Stimulated activated CD4-positive, alpha-beta T cell treated with anti-CD3 and anti-CD28 coated beads, Interleukin-4, amount 100 ng/mL, for 48 hours (primary cell): ENCODE results near the gene ORC3.
"Not testable (repeated sequence)": the region's sequence is repeated elsewhere in the genome, so short reads cannot be mapped to it uniquely, and the experiment has no call there.

Source experiments
- DNase-seq, 2 donors: peaks; one replicate each; pipeline ENCODE4 v3.0.0-alpha.2; 2020; ENCODE audit warnings: low read depth in 2 of 2

ORC3 gene

DNA sequence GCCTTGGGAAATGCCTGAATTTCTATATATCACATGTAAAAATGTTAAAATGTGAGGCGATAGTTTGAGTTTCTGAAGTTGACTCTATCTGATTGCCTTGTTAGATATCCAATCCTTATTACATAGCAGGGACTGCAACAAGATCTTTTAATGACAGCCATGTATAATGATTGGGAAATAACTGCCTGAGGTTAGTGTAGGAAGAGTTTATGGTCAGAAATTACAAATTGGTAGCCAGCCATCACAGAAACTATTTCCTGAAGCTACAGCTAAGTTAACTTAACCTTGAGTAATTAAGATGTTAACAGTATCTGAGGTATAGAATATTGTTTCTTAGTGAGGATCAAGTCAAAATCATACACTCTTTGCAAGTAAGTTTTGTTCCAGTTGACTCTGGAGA, 71.1 kb downstream of the ORC3 start:
- no peak for DNase-seq

DNA sequence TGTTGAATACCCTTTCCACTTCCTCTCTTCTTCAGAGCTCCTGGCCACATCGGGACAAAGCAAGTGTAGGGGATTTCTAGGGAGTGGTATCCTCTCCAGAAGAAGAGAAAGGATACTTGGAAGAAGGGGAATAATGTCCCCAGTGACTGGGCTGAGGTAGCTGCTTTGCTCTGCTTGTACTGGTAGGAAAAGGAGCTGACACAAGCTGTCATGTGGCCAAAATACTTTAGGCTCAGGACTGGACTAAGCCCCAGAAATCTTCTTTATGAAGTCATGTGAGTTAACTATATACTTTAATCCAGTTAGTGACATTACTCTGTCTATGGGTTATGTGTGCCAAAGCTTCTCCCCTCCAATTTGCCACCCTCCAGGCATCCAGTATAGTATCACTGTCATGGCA, 71.6 kb downstream of the ORC3 start:
- DNase-seq, result no peak

DNA sequence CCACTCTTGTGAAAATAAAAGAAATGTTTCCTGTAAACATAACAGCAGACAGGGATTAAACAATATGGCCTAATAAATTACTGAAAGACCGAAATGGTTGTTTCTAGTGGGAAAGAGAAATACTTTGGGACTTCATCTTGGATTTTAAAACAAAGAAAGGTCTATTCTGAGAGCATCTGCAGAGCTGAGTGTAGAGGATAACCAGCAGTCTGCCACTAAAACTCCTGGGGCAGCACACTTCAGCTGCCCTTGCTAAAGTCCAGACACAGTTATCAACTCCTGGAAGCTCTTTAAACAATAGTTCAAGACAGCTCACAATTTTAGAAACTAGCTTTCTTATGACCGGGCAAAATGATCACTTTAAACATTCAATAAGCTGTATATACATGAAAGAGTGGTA, 73.5 kb downstream of the ORC3 start:
- DNase-seq, result no peak

DNA sequence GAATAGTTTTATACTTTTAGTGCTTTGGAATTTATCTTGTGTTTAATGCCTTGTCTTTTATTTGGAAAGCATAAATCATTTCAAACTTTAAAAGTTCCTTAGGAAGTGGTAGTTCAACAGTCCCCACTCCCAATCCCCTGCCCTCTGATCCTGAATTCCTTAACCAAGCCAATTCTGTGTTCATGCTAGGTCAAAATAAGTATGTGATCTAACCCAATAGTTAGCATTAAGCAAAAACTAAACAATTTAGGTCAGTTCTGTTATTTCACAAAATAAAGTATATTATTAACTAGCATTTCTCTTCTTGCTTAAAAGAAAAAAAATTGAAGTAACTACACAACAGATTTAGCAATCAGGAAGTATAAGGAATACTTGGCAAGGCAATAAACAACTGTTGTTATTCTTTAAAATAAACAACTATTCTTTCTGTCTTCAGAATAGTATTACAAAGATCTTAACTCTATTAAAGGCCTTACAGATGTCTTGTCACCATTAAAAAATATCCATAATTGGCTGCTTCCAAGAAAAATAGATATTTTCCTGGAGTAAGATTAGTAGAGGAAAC, 75.1 kb downstream of the ORC3 start:
- DNase-seq, result no peak

DNA sequence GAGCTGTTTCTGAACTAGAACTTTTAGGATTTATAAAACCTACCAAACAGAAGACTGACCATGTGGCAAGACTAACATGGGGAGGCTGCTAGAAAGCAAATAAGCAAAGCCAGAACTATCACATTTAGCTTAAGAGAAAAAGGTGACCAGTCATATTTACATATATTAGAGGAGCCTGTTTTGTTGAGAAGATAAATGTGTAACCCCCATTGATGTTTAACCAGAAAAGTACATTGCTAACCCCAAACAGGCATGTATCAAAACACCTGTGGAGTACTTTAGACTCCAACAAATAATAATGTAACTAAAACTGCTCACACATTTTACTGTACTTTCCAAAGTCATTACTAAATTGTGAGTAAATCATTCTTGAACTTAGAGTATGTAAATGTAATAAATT, 77.1 kb downstream of the ORC3 start:
- DNase-seq, result no peak

DNA sequence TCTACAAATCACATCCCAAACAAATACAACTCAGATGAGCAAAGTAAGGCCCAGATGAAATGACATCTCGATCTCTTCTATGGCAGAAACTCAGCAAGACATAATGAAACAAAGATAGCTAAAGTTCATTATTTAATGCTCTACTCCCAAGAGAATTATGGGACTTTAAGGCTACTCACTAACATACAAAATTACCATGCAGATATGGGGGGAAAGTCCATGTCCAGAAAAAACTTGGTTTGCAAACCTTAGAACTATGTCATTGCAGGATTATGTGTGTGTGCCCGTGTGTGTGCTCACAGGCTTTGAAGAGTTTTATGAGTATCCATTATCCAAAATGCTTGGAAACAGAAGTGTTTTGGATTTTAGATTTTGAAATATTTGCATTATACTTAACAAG, 78.1 kb downstream of the ORC3 start:
- no peak for DNase-seq

DNA sequence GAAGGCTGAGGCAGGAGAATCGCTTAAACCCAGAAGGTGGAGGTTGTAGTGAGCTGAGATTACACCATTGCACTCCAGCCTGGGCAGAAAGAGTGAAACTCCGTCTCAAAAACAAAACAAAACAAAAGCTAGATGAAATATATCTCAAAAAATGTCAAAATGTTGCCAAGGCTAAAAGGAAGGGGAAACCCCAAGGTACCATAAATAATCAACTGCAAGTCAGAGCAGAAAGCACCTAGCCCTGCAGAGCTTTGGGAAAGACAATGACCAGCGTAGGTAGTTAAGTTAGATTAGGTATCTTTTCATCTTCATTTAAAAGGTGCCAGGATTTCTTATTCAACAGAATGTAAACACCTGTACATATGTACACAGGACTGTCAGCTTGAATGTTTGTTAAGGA, 79.1 kb downstream of the ORC3 start:
- no peak for DNase-seq

DNA sequence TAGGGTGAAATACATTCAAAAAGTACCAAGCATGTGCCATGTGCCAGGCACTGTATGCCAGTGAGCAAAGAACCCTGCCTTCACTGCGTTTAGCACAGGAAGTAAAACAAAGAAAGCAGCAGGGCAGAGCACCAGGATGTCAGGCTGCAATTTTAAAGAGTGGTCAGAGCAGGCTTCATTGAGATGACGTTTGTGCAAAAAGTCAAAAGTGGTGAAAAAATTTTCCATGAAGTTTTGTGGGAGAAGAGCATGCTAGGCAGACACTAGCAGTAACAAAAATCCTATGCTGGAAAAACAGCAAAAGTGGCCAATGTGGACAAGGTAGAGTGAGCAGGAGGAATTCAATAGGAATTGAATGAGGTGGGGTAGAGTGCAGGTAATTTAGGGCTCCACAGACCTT, 80.8 kb downstream of the ORC3 start:
- no peak for DNase-seq

DNA sequence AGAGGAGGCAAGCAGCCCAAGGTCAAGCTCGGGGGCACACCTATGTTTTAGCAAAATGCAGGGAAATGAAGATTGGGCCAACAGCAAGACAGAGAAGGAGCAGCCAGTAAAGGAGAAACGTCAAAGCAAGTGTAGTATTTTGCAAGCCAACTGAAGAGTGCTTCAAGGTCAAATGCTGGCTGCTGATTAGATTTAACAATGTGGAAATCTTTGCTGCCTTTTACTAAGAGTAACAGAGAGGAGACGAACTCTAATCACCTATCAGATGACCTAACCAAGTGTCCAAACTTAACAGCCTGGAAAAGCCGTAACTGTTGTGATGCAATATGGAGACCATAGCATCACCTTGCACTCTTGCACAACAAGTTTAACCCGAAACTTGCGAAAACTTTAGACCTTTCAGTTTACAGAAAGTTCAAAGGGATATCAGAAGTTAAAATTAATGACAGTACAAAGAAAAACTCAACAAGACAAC, 81.7 kb downstream of the ORC3 start:
- no peak for DNase-seq

DNA sequence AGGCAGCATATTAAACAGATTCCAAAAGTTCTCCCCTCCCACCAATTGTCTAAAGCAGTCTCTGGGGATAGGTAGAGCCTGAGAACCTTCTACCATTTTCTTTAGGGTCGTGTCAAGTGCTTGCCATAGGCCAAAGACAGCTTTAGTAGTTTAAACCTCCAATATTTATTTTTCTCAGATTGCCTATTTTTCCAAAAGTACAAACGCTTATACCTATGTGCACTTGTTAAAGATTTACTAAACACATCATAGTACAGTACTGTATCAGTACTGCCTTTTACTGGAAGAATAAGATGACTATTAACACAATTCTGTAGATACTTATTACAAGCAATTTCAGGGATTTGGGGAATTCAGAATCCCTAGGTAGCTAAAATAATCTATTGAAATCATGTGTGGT, 82.7 kb downstream of the ORC3 start:
- DNase-seq, result no peak

DNA sequence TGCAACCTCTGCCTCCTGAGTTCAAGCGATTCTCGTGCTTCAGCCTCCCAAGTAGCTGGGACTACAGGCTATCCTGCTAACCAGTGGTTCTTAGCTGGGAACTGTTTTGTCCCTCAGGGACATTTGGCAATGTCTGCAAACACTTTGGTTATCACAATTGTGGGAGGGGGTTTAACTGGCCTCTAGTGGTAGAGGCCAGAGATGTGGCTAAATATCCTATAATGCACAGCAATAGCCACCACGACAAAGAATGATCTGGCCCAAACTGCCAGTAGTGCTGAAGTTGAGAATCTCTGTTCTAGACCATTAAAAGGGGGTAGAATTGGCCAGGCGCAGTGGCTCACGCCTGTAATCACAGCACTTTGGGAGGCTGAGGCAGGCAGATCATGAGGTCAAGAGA, 83.3 kb downstream of the ORC3 start:
- DNase-seq, result no peak

DNA sequence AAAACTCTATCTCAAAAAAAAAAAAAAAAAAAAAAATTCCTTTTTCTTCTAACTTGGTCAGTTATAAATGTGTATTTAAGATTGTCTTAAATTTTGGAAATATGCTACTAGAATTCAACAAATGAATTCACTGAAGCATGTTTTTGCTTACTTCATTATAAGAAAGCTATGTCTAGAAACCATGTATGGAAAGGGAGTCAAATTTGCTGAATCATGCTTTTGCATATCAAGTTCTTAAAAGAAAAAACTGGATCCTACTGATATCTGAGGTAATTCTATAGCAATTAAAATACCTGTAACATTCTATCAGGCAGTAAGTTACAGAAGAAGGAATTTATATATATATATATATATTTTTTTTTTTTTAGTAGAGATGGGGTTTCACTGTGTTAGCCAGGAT, 84.4 kb downstream of the ORC3 start:
- no peak for DNase-seq

DNA sequence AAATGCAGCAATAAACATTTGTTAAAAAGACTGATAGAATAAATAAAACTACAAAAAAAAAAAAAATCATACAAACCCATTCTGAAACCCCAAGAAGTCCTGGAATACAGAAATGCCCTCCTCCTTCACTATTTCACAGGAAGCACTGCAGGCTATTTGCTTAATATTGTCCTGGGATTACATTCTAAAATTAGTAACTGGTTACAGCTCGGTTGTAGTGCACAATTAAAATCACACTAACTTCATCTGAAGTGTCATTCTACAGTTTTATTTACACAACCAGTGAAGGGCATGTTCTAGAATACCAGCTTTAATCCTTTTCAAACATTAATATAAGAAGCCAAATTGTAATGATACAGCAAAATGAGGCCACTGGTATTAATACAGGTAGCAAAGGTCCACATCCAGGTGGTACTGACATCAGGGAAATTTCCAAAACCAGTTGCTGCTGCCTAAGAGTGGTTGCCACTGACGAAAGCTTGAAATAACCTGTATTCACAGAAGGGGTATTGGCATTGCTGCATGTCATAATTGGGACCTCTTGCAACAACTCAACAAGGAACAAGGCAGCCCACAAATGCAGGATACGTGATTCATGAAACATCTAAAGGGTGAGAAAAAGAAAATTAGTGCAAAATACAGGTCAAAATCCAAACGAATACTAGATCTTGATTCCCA, 85.2 kb downstream of the ORC3 start:
- DNase-seq, result no peak

DNA sequence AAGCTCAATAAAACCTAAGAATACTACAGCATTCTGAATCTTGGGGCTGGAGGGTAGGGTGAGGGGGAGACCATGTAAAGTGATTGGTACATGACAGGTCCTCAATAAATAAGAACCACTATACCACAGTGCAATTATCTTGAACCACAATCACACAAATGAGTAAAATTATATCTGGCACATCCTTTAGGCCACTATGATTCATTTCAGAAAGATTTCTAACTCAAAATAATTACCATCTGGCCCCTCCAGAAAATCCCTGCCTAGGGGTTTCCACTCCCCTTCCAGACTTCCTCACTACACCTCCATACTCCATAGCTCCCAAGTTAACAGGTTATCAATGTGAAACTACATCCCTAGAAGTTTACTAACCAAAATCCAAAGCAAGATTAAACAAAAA, 92.4 kb downstream of the ORC3 start:
- DNase-seq, result no peak

DNA sequence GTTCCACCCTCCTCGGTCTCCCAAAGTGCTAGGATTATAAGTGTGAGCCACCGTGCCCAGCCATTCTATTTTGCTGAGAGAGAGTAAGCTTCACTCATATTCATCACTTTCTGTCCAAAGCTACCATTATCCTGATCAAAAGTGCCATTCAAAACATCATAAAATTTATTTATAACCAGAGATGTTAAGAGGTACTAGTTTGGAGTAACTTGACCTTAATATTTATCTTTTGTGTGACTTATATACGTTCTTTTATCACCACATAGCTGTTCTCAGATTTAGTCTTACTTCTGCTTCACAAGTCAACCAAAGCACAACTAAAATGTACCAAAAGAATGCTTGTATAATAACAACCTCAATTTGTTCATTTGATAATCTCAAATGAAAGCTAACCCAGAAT, 94.0 kb downstream of the ORC3 start:
- DNase-seq, result no peak

DNA sequence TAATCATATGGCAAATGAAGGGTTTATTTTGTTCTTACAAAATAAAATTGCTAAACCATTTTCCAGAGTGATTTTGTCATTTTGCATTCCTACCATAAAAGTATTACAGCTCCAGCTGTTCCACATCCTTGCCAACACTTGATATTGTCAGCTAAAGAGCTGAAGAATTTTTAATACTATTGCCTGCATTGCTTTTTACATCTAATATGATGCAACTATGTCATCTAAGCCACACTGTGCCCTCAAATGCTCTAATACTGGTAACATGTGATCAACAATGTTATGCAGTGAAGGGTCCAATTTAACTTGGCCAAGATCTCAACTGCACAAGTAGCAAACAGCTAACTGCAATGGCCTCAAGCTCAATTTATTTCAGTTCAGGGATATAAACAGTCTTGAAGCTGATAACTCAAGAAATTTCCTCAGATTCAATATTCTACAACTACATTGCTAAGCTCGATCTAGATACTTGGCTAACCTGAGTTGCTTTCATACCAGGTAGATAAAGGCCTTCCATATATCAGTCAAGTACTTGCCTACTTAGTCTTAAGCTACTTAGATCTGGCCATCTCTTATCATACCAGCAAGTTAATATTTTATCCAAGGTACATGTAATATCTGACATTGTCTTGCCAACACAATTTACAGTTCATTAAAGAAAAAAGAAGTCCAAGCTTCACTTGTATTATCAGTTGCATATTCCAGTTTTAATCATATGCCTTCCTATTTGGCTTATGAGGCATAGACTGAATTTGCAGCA, 95.1 kb downstream of the ORC3 start:
- DNase-seq, result no peak

DNA sequence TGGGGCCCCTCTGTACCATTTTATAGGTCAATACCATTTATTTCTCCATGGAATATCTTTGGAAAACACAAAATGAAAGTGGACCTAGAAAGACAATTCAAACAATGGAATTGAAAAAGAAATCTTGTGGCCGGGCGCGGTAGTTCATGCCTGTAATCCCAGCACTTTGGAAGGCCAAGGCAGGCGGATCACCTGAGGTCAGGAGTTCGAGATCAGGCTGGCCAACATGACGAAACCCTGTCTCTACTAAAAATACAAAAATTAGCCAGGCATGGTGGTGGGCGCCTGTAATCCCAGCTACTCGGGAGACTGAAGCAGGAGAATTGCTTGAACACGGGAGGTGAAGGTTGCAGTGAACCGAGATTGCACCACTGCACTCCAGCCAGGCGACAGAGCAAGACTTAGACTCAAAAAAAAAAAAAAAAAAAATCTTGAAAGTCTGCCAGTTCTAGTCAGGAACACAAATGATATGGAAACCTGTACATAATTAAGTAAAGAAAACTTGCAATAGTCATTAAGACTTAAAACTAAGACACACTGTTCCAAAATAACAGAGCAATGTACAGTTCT, 96.8 kb downstream of the ORC3 start:
- not testable (repeated sequence) for DNase-seq

DNA sequence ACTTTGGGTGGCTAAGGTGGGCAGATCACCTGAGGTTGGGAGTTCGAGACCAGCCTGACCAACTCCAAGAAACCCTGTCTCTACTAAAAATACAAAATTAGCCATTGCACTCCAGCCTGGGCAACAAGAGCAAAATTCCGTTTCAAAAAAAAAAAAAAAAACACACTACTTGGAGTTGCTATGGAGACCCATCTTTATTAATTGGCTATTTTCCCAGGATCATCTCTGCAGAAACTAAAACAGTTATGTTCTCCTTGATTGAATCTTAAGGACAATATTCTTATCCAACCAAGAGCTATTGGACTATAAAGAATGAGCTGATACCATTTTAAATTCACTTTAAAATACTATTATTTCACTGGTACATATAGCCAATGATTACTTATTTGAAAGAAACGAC, 97.4 kb downstream of the ORC3 start:
- DNase-seq, result no peak

DNA sequence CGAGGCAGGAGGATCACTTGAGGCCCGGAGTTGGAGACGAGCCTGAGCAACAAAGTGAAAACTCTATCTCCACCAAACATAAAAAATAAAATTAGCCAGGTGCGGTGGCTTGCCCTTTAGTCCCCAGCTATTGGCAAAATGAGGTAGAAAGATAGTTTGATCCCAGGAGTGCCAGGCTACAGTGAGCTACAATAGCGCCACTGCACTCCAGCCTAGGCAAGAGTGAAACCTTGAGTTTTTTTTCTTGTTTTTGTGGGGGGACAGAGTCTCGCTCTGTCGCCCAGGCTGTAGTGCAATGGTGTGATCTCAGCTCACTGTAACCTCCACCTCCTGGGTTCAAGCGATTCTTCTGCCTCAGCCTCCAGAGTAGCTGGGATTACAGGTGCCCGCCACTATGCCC, 98.0 kb downstream of the ORC3 start:
- DNase-seq, result not testable (repeated sequence)

DNA sequence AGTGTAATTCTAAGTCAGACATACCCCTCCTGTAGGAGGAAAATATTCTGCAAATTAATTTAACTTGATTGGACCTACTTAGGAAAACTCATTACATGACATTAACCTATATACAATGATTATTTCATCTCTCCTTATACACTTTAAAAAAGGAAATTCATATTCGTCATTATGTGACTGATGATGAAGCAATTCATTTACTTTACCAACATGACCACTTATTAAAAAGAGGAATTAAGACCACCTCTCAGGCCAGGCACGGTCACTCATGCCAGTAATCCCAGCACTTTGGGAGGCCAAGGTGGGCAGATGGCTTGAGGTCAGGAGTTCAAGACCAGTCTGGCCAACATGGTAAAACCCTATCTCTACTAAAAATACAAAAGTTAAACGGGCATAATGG, 100.5 kb downstream of the ORC3 start:
- DNase-seq, result no peak

DNA sequence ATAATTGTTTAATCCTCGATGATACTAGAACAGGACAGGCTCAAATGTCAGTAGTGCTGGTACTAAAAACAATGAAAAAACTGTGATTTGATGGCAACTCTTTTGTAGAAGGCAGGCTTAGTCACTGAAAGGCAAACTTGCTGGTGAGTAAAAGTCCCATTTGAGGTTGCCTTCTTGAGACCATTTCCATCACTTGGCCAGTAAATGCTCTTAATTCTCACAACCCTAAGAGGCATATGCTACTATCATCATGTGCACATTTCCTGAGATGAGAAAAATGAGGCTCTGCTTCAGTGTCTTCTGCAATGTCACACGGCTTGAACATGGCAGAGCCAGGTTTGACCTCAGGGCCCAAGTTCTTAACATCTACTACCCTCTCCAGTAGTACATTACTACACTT, 102.2 kb downstream of the ORC3 start:
- DNase-seq, result no peak

DNA sequence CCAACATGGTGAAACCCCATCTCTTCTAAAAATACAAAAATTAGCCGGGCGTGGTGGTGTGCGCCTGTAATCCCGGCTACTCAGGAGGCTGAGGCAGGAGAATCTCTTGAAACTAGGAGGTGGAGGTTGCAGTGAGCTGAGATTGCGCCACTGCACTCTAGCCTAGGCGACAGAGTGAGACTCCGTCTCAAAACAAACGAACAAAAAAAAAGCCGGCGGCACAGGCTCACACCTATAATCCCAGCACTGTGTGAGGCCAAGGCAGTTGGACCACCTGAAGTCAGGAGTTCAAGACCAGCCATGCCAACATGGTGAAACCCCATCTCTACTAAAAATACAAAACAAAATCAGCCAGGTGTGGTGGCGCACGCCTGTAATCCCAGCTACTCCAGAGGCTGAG, 106.9 kb downstream of the ORC3 start:
- DNase-seq, result not testable (repeated sequence)
